NCI-H2029 (cell line): Measurements from ENCODE around the gene CNP.
"Not testable (repeated sequence)": the region's sequence is repeated elsewhere in the genome, so short reads cannot be mapped to it uniquely, and the experiment has no call there.

ENCODE experiments used
- DNase-seq: peaks from one replicate; lab custom pipeline; 2025; lab: John Stamatoyannopoulos, UW

The CNP gene

DNA sequence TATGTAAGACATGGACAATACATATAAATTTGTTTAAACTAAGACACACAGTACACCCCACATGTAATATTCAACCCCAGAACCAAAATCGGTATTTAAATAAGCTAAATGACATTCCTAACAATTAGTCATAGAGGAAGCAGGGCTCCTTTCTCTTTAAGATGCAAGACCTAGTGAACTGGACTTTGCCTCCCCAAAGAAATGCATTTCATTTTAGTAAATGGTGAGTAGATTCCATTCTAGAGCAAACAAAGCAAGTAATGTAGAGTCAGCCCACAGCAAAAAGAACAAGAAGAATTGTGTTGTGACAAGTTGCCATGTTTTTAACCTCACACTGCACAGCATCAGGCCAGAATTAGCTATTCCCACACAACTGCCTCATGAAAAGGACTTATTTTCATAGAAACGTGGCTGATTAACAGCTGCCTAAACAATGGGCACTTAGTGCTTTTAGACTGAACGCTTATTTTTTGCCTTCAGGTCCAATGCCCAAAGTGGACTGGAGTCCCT lies 36.3 kb downstream of the CNP start:
- DNase-seq, result no peak

DNA sequence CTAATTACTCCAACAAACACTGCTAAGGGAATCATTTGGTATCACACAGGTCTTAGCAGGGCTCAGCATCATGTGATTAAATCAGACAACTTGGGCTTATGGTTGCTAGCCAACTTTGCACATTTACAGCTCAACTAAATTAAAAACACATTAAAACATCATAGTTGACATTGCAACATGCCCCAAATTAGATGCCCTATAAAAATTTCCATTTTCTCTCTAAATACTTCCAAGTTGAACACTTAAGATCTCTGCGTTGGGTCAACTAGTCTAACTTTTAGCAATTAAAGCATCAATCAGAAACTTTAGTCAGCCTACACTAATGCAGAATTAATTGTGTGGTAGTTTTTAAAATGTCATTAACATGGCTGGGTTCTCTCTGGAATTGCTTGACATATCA lies 38.6 kb downstream of the CNP start:
- no peak for DNase-seq

DNA sequence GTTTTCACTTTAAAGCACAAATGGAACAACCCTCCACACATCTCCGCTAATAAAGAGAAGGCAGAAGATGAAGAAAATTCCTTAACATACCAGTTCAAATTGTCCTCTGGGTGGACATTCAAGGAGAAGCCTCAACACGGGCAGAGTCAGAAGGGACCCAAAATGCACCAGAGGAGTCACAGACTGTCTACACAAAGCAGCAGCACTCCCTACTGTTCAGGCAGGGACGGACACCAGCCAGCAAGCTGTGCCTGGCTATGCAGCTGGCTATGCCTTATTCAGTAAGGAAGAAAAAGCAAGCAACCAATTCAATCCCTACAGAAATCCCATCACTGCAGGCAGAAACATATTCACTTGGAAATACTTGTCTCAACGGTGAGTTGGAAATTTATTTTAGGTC lies 42.6 kb downstream of the CNP start:
- DNase-seq, result no peak

DNA sequence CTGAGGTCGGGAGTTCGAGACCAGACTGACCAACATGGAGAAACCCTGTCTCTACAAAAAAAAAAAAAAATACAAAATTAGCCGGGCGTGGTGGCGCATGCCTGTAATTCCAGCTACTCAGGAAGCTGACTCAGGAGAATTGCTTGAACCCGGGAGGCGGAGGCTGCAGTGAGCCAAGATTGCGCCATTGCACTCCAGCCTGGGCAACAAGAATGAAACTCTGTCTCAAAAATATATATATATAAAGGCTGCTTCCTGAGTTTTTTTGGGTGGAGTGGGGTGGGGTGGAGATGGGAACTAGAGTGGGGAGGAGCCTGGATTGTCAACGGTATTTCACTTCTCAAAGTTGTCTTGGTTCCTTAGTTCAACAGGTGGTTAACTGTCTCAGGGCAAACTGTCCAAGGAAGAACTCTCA lies 43.7 kb downstream of the CNP start:
- not testable (repeated sequence) for DNase-seq

DNA sequence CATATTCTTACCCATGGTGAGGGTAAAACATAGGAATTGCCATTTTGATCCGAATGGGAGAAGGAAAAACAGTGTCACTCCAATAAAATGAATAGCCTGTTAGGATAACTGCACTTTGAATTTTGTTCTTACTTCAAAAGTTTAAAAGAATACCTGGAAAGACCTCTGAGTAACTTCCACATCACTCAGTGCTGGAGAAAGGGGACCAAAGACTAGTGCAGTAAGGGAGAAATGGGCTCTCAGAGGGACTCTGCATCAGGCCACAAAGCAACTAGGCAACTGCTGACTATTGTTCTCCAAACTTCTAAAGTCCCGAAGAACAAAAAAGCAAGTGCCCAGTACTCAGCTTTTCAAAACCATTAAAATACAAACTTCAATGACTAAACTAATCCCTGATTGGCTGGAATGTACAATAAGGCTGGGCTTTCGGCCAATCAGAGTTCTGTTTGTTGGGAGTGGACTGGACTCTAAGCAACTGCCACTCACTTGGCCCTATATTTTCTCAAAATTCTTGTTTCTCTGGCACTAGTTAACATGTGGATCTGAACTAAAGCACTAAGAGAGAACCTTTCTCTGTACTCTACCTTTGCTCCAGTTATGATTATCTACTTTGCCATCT lies 44.4 kb downstream of the CNP start:
- DNase-seq, result no peak

DNA sequence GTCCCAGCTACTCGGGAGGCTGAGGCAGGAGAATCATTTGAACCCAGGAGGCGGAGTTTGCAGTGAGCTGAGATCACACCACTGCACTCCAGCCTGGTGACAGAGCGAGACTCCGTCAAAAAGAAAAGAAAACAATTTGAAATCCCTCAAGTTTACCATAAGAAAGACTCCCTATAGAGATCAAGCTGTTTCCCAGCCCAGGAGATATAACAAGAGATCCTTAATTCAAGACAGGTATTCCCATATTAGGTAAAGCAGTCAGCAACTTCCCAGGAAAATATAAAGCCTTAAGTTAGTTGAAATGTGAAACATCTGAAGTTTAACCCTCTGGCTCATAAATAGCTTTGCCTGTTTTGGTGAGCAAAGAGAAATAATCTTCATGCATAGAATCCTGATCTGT lies 45.8 kb downstream of the CNP start:
- DNase-seq, result not testable (repeated sequence)

DNA sequence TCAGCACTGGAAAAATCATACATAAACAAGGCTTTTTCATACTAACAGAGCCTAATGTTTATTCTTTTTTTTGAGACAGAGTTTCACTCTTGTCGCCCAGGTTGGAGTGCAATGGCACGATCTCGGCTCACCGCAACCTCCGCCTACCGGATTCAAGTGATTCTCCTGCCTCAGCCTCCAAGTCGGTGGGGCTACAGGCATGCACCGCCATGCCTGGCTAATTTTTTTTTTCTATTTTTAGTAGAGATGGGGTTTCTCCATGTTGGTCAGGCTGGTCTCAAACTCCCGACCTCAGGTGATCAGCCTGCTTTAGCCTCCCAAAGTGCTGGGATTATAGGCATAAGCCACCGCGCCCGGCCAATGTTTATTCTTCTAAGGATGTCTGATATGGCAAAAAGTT lies 47.1 kb downstream of the CNP start:
- DNase-seq, result not testable (repeated sequence)

DNA sequence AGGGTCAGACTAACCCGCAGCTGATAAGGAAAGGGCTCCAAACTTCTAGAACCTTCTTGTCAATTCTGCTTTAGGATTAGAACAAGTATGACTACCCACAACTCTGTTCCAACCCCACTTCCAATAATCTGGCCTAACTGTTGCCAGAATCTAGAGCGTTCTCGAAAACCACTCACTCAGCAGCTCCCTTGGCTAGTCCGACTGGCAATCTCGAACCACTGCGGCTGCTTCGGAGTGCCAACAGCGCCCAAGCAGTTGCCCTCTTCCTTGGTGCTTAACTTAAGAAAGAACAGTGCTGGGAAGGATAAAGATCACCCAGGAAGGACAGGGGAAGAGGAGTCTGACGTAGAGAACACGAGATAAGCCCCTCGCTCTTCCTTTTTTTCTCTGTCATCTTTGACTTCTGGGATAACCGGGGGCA lies 49.8 kb downstream of the CNP start:
- DNase-seq, result no peak

DNA sequence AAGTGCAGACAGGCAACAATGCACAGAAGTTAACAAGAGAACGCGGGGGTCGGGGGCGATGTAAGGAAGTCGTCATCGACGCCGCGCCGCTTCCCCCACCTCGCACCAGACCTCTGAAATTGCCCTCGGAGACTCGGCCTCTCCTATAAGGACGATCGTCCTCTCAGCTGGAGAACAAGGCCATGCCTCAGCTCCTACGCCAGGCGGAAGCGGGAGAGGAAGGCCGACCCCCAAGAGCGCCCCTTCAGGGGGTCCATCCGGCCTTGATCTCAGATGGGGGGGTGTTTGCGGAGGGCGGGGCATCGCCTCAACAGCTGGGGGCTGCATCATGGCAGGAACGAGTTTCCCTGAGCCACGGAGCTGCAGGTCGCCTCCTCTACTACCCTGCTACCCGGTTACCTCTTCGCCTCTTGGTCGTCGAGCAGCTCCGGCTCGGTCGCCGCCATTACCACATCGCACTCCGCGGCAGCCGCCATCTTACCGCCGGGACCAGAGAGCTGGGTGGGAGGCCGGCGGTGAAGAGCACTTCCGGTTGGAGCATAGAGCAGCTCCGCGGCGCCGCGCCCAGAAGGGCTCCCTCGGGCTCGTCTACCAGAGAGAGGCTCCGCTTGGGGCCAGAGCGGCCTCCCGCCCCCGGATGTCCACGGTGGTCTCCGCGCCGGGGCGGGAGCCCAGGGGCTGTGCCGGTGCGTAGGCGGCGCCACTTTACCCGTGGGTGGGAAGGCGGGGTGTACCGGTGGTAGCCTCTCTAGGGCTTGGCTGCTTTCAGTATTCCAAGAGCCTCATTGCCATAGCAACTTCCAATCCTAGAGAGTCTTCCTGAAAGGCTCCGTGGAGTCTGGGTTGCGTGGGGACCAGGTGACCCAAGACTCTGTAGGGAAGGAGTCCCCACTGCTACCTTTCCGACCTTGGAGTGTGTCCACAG lies 50.6 kb downstream of the CNP start, which contains the start of gene DNAJC7:
TSS of gene DNAJC7 (minus strand) at position 499 of the 925 bp plus-strand sequence. CDS start at position 476, 23 bp downstream.
- peak; percentile 86 for DNase-seq

DNA sequence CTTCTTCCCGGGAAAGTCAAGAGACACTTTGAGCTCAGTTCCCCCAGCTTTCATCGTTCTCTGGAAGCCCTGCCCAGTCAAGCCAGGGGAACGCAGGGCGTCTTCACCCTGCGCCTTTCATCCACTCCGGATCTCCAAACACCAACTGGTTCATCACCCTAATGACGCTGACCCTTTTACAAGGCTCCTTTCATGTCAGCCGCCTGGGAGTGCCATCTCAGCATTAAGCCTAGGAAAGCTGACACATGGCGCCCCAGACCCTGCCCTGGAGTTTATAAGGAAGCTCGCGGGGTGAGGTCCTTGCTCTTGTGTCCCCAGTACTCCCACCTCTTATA lies 51.2 kb downstream of the CNP start:
- no peak for DNase-seq

DNA sequence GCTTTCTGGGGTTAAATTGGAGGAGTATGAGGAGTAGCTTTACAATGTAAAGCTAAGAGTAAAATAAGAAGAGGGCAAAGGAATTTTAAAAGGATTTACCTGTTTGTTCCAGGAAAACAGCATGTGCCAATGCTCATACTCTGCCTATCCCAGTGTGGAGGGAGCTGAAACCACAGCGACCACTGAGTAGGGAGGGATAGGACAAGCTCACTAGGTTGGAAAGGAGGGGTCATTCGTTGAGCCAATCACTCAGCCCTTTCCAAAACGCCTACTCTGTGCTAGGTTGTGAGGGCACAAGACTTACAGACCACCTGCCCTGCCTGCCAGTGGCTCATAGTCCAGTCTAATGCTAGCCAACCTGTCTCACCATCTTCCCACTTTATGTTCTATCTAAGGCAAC lies 51.7 kb downstream of the CNP start:
- no peak for DNase-seq

DNA sequence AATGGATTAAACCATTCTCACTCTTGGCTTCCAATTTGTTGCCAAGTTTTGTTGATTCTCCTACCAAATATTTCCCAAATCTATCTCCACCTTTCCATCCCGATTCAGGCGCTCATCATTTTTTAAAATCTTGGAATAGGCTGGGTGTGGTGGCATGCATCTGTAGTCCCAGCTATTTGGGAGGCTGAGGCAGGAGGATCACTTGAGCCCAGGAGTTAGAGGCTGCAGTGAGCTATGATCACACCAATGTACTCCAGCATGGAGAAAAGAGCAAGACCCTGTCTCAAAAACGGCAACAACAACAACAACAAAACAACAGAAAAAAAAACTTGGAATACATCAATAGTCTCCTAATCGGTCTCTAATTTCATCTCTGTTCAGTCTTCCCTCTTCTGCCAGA lies 52.4 kb downstream of the CNP start:
- no peak for DNase-seq

DNA sequence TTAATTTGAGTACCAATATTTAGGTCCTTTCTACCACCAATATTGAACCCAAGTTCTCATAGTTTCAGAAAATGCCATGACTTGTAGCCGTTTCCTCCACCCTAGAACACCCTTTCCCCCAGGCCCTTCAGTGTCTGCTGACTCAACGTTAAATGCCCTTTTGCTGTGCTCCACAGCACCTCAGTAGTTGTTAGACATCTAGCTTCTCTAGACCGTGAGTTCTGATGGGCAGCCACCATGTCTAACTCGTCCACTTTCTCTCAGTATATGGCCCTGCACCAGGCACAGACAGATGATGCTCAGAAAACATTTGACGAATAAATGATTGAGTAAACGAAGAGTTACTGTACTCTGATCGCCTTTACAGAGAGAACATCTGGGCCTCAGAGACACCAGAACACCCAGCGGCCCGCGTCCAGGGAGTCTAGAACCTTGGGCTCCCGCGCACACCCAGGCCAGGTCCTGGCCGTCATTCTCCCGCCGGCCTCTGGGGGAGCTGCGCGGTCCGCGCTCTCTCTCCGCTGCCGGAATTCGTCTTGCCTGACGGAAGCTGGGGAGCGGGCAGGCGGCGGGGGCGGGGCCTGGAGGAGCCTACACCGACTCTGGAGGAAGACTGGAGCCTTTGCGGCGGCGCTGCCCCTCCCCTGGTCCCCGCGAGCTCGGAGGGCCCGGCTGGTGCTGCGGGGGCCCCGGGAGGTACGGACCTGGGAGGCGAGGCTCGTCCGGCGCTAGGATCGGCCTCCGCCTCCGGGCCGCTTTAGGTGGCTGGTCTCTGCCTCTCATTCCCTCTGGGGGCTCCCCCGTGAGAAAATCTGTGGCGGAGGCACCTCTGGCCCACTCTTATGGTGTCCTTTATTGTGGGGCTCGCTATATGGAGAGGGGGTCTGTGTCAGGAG lies 53.2 kb downstream of the CNP start, which contains the start of gene NKIRAS2:
TSS of gene NKIRAS2 (plus strand) at position 582 of the 896 bp plus-strand sequence. CDS start 1,488 bp downstream, outside the sequence.
- DNase-seq, result peak; percentile 80

DNA sequence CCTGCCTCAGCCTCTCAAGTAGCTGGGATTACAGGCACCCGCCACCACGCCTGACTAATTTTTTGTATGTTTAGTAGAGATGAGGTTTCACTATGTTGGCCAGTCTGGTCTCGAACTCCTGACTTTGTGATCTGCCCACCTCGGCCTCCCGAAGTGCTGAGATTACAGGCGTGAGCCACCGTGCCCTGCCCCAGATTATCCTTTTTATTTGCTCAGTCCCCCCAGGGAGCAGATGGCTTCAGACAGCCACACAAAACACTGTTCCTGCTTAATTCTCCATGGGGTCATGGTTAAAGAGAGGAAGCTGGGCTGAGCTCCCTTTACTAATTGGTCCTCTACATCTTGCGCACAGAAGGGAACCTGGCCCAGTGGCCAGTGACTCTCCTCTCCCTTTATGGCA lies 54.2 kb downstream of the CNP start:
- DNase-seq, result not testable (repeated sequence)

DNA sequence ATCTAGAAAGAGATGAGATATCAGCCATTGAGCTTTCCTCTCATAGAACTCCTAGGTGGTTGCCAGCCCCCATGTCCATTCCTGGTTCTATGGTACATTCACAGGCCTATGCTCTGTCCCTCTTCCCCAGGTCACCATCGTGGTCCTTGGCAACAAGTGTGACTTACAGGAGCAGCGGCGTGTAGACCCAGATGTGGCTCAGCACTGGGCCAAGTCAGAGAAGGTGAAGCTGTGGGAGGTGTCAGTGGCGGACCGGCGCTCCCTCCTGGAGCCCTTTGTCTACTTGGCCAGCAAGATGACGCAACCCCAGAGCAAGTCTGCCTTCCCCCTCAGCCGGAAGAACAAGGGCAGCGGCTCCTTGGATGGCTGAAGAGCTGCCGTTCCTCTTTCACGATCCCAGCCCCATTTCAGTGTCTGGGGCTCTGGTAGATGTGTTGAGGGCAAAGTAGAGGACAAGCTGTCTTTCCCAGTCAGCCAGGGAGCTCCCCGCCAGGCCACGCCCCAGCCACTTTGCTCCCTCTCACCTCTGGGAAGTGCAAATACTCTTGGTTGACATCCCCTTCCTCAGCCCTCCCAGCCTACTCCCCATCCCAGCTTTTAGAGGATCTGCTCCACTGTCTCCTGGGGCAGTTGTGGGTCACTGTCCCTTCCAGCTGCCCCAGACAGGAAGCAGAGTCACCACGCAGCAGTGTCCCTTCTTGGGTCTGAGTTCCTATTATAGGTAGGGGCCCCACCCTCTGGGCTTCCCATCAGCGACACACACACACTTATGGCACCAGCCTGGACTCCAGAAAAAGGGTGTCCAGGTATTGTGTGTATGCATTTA lies 57.1 kb downstream of the CNP start:
- DNase-seq, result no peak

DNA sequence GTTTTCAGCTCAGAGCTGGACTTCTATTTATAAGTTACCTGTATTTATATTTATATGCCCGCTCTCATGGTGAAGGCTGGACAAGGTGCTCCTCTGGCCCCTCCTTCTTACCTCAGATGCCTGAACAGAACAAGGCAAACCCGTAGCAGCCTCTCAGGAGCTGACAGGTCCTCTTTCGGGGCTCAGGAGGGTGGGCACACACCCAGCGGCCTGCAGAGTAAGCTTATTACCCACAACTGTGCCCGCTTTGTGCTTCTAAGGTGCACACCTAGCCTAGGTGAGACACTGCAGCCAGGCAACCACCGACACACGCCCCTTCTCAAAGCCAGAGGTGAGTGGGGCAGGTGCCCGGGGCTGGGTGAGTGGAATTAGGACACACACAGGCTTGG lies 58.6 kb downstream of the CNP start:
- DNase-seq, result no peak

DNA sequence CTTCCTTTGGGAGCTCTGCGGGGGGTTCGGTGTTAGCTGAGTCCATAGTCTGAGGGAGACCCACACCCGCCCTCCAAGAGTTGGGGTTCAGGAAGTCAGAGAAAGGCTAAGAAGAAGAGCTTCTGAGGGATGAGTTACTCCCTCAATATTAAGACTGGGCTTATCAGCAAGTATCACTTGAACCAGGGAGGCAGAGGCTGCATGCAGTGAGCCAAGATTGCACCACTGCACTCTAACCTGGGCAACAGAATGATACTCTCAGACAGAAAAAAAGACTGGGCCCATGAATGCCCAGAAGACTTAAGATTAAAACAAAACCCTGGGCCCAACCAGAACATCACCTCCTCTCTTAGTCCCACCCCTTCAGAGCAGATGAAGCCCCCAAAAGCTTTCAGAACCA lies 59.3 kb downstream of the CNP start:
- no peak for DNase-seq

DNA sequence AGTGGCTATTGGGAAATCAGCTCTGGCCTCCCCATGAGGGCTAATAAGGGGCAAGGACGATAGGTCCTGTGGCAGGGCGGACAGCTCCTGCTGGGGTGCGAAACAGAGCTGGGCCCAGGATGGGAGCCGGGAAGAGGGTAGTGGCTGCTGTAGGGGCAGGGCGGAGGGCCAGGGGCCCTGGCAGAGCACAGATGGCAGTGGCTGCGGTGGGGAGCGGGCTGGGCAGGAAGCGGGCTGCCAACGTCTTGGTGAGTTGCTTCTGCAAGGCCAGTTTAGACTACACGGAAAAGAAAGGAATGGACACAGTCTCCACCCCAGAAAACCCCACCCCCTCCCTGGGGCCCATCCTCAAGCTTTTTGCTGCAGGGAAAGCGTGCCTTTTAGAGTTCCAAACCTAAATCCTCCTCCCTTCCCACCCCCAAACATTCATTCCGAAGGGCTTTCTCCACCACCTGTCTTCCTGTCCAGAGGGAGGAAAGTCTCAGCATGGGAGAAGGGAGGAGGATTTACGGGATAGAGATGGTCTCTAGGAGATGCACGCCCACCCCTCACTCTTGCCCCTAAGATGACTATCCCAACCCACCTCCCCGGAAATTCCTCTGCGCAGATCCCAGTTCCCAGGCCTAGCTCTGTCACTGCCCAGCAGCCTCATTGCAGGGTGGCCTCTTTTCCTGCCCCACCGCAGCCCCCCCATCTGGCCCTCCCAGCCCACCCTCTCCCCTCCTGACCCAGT lies 60.4 kb downstream of the CNP start:
- DNase-seq, result no peak
